Measurements from ENCODE around the gene RAB11B.
"Not testable (repeated sequence)": the region's sequence is repeated elsewhere in the genome, so short reads cannot be mapped to it uniquely, and the experiment has no call there.

RAB11B gene

DNA sequence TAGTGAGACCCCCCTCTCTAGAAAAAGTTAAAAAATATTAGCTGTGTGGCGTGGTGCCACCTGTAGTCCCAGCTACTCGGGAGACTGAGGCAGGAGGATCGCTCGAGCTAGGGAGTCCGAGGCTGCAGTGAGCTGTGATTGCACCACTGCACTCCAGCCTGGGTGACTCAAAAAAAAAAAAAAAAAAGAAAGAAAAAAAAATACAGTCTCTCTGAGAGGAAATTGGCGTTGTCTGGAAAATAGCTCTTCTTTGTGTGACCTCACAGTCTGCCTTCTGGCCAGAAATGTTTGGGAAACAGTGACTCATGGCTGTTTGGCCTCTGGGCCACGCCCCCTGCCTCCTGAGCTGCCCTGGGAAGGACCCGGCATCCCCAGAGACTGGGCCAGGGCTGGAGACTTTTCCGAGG, 33.7 kb downstream of the RAB11B start:
- no peak overlapping the region for H3K27ac ChIP-seq
- TF ChIP-seq, protein P1, sequence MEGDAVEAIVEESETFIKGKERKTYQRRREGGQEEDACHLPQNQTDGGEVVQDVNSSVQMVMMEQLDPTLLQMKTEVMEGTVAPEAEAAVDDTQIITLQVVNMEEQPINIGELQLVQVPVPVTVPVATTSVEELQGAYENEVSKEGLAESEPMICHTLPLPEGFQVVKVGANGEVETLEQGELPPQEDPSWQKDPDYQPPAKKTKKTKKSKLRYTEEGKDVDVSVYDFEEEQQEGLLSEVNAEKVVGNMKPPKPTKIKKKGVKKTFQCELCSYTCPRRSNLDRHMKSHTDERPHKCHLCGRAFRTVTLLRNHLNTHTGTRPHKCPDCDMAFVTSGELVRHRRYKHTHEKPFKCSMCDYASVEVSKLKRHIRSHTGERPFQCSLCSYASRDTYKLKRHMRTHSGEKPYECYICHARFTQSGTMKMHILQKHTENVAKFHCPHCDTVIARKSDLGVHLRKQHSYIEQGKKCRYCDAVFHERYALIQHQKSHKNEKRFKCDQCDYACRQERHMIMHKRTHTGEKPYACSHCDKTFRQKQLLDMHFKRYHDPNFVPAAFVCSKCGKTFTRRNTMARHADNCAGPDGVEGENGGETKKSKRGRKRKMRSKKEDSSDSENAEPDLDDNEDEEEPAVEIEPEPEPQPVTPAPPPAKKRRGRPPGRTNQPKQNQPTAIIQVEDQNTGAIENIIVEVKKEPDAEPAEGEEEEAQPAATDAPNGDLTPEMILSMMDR (conservative IDR thresholded peaks at IDR 0.05): no peak
- no peak for TF ChIP-seq ZFX (IDR thresholded peaks at IDR 0.05)

DNA sequence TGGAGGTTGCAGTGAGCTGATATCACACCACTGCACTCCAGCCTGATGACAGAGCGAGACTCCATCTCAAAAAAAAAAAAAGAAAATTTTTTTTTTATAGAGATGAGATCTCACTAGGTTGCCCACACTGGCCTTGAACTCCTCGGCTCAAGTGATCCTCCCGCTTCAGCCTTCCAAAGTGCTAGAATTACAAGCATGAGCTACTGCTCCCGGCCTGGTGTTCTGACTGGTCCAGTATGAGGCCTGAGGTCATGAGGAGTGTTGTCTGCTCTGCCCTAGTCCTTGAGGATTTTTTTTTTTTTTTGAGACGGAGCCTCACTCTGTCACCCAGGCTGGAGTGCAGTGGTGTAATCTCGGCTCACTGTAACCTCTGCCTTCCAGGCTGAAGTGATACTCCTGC, 35.2 kb downstream of the RAB11B start:
- H3K27ac ChIP-seq: not testable (repeated sequence)

DNA sequence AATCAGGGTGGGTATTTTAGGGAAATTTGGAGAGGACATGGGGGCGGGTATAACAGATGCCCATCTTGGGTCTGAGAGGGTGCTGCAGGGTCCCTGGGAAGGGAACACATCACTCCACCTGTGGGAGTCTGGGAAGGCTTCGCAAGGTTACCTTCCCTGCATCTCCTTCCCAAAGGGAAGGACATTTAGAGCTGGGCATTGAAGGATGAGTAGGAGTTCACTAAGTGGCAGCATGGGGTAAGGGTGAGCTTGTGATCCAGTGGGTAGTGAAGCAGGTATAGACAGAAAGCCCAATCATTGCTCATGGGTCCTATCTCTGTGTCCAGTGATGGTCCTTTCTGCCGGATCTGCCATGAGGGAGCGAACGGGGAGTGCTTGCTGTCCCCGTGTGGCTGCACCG, 36.1 kb downstream of the RAB11B start:
- TF ChIP-seq, protein P1 (conservative IDR thresholded peaks at IDR 0.05): no peak
- TF ChIP-seq ZFX (IDR thresholded peaks at IDR 0.05): no peak
- H3K27ac ChIP-seq: no peak overlapping the region

DNA sequence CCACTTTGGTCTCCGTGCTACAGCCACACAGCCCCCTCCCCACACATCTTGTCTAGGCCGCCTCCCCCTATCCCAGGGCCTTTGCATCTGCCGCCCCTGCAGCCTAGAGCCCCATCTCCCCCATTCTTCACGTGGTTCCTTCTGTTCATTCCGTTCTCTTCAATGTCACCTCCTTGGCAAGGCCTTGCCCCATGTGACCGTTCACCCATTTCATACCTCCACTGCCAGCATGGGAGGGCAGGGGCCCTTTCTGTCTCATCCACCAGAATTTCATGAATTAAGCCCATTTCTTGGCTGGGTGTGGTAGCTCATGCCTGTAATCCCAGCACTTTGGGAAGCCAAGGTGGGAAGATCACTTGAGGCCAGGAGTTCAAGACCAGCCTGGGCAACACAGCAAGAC, 38.9 kb downstream of the RAB11B start:
- H3K27ac ChIP-seq: no peak overlapping the region
- TF ChIP-seq ZFX (IDR thresholded peaks at IDR 0.05): no peak

DNA sequence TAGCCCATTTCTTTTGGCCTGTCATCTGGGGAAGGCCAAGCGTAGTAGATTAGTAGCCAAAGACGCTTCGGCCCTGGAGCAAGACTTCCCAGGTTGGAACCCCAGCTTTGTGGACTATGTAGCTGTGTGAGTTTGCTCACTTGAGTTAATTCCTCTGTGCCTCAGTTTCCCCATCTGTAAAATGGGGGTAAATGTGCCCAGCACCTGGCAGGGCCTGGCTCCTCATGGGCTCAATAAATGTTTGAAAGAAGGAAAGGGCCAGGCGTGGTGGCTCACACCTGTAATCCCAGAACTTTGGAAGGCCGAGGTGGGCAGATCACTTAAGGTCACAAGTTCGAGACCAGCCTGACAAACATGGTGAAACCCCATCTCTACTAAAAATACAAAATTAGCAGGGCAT, 39.7 kb downstream of the RAB11B start:
- TF ChIP-seq ZFX (IDR thresholded peaks at IDR 0.05): no peak
- TF ChIP-seq, protein P1 (conservative IDR thresholded peaks at IDR 0.05): no peak
- H3K27ac ChIP-seq: no peak overlapping the region

DNA sequence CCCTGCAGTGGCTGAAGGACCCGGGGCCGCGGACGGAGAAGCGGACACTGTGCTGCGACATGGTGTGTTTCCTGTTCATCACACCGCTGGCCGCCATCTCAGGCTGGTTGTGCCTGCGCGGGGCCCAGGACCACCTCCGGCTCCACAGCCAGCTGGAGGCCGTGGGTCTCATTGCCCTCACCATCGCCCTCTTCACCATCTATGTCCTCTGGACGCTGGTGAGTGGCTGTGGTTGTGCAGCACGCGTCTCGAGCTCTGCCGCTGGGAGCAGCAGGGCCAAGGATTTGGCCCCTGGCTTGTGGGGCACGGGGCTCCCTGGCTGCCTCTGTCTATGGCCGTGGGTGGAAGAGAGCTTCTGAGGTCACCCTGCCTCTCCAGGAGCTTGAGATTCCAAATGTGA, 40.5 kb downstream of the RAB11B start:
- no peak overlapping the region for H3K27ac ChIP-seq
- TF ChIP-seq ZFX (IDR thresholded peaks at IDR 0.05): no peak
- TF ChIP-seq, protein P1 (conservative IDR thresholded peaks at IDR 0.05): no peak

DNA sequence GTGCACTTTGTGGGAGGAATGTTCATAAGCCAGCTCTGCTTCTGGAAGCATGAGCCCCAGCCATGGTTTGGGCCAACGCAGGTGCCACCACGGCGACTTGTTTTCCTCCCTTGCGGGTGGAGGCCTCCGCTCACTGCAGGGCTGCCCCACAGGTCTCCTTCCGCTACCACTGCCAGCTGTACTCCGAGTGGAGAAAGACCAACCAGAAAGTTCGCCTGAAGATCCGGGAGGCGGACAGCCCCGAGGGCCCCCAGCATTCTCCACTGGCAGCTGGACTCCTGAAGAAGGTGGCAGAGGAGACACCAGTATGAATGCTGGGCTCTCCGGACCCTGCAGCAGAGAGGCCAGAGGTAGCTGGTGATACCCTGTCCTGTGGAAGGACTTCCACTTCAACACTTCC, 48.1 kb downstream of the RAB11B start:
- H3K27ac ChIP-seq: no peak overlapping the region
- TF ChIP-seq, protein P1 (conservative IDR thresholded peaks at IDR 0.05): no peak
- no peak for TF ChIP-seq ZFX (IDR thresholded peaks at IDR 0.05)

DNA sequence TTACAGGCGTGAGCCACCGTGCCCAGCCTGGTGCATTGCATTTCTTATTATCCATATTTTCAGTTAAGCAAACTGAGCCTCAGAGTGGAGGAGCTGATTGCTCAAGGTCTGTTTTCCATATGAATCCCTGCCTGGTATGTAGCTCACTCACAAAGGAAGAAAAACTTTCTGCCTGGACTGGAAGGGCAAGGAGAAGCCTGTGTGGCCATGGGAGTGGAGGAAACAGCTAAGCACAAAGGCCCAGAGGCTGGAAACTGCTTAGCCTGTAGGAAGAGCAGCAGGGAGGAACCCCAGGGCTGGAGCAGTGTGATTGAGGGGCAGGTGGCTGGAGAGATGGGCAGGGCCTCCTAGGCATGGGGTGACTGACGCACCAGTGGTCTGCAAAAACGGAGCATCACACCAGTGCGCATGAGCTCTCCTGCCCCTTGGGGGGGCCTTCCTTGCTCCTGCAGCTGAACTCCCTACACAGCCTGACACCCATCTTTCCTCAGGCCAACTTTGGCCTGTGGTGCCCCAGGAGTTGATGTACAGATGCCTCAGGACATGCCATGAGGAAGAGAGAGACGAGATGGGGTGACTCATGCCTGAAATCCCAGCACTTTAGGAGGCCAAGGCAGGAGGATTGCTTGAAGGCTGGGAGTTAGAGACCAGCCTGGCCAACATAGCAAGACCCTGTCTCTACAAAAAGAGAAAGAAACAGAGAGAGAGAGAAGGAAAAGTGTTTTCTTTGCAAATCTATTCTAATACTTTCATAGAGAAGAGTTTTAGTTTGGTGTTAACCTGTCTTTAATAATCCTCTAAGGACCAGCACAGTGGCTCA, 51.8 kb downstream of the RAB11B start:
- no peak overlapping the region for H3K27ac ChIP-seq
- TF ChIP-seq, protein P1 (conservative IDR thresholded peaks at IDR 0.05): no peak
- TF ChIP-seq ZFX (IDR thresholded peaks at IDR 0.05): no peak

DNA sequence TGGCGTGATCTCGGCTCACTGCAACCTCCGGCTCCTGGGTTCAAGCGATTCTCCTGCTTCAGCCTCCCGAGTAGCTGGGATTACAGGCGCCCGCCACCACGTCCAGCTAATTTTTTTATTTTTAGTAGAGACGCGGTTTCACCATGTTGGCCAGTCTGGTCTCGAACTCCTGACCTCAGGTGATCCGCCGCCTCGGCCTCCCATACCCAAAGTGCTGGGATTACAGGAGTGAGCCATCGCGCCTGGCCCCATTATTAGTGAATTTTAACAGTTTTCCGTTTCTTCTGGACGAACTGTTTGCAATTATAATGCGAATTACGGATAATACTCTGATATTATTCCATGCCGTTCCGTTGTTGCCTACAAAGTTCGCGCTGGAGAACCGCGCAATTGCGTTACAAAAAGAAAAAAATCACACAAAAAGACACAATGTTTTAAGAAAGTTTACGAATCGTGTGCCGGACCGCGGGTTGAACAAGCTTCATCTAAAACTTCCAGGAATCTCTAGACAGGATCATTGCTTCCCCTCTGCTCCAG, 54.0 kb downstream of the RAB11B start:
- H3K27ac ChIP-seq: peak overlapping the region; percentile 99
